Type B pancreatic cell (in vitro differentiated cells): ENCODE results near the gene GART. TPM values are rescaled to one million over a fixed set of nuclear protein-coding genes. Genes with fewer than 3 reads are reported as not detected.
"Not testable (repeated sequence)": the region's sequence is repeated elsewhere in the genome, so short reads cannot be mapped to it uniquely, and the experiment has no call there.

Source experiments
- DNase-seq: peaks from one replicate; pipeline ENCODE4 v3.0.0; 2021; ENCODE audit warnings: mixed read lengths; ENCODE audit not compliant: unreplicated experiment; ENCODE audit errors: extremely low spot score
- H3K27ac Mint-ChIP-seq: 2 replicates; pipeline ENCODE4 v1.8.0; 2021; ENCODE audit warnings: mild to moderate bottlenecking, mixed read lengths
- H3K27me3 Mint-ChIP-seq: 2 replicates; pipeline ENCODE4 v1.8.0; 2021; ENCODE audit warnings: mixed read lengths
- H3K36me3 Mint-ChIP-seq: 2 replicates; pipeline ENCODE4 v1.8.0; 2021; ENCODE audit warnings: mixed read lengths
- H3K4me1 Mint-ChIP-seq: one replicate; pipeline ENCODE4 v1.8.0; 2021; ENCODE audit warnings: mixed read lengths; ENCODE audit not compliant: unreplicated experiment
- H3K4me3 Mint-ChIP-seq: 2 replicates; pipeline ENCODE4 v1.8.0; 2021; ENCODE audit warnings: mild to moderate bottlenecking, mixed read lengths
- H3K9me3 Mint-ChIP-seq: 2 replicates; pipeline ENCODE4 v1.8.0; 2021; ENCODE audit warnings: mixed read lengths
- total RNA-seq: library from RNA; stranded (reverse); gene quantifications from 2 replicates; pipeline ENCODE4 v1.2.1, GENCODE V29; 2021; ENCODE audit warnings: low replicate concordance
- TF ChIP-seq, protein P1 (sequence below): fragments of 200-600 bp; sonication (generic); conservative IDR thresholded peaks from 2 replicates; pipeline ENCODE4 v1.5.0; 2021; ENCODE audit warnings: antibody characterized with exemption, mild to moderate bottlenecking

GART gene
- total RNA-seq, 1 donor from 2014 or later, result 107 TPM

DNA sequence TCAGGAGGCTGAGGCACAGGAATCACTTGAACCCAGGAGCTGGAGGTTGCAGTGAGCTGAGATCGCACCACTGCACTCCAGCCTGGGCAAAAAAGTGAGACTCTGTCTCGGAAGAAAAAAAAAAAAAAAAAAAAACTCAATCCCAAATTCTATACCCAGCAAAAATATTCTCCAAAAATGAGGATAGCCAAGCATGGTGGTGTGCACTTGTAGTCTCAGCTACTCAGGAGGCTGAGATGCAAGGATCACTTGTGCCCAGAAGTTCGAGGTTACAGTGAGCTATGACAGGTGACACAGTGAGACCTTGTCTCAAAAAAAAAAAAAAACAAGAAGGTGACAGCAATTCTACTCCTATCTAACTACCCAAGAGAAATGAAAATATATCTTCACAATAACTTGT is 68.6 kb downstream of the GART start:
- peaks cover 11% of the 10 kb centered on the region for H3K36me3 Mint-ChIP-seq
- no peaks in the 10 kb centered on the region for H3K27me3 Mint-ChIP-seq
- no peak for DNase-seq
- no peak overlapping the region for H3K27ac Mint-ChIP-seq
- TF ChIP-seq, protein P1, sequence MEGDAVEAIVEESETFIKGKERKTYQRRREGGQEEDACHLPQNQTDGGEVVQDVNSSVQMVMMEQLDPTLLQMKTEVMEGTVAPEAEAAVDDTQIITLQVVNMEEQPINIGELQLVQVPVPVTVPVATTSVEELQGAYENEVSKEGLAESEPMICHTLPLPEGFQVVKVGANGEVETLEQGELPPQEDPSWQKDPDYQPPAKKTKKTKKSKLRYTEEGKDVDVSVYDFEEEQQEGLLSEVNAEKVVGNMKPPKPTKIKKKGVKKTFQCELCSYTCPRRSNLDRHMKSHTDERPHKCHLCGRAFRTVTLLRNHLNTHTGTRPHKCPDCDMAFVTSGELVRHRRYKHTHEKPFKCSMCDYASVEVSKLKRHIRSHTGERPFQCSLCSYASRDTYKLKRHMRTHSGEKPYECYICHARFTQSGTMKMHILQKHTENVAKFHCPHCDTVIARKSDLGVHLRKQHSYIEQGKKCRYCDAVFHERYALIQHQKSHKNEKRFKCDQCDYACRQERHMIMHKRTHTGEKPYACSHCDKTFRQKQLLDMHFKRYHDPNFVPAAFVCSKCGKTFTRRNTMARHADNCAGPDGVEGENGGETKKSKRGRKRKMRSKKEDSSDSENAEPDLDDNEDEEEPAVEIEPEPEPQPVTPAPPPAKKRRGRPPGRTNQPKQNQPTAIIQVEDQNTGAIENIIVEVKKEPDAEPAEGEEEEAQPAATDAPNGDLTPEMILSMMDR, result no peak
- no peak overlapping the region for H3K4me3 Mint-ChIP-seq
- H3K4me1 Mint-ChIP-seq, result peaks cover 2% of the 10 kb centered on the region
- peaks cover 4% of the 10 kb centered on the region for H3K9me3 Mint-ChIP-seq

DNA sequence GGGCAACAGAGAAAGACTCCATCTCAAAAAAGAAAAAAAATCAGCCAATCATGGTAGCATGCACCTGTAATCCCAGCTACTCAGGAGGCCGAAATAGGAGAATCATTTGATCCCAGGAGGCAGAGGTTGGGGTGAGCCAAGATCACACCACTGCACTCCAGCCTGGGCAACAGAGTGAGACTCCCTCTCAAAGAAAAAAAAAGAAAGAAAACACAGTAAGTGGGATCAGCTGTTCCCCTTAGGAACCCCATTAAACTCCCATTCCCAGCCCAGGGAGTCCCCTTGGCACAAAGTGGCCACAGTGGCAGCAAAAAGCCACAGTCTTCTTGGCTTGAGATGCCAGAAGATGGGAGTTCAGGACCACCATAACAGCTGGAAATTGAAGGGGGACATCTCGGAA is 71.2 kb downstream of the GART start:
- peaks cover 9% of the 10 kb centered on the region for H3K36me3 Mint-ChIP-seq
- no peaks in the 10 kb centered on the region for H3K4me1 Mint-ChIP-seq
- no peaks in the 10 kb centered on the region for H3K27me3 Mint-ChIP-seq
- H3K4me3 Mint-ChIP-seq, result no peak overlapping the region
- peaks cover 4% of the 10 kb centered on the region for H3K9me3 Mint-ChIP-seq
- H3K27ac Mint-ChIP-seq, result no peak overlapping the region
- no peak for DNase-seq
- TF ChIP-seq, protein P1, result no peak

DNA sequence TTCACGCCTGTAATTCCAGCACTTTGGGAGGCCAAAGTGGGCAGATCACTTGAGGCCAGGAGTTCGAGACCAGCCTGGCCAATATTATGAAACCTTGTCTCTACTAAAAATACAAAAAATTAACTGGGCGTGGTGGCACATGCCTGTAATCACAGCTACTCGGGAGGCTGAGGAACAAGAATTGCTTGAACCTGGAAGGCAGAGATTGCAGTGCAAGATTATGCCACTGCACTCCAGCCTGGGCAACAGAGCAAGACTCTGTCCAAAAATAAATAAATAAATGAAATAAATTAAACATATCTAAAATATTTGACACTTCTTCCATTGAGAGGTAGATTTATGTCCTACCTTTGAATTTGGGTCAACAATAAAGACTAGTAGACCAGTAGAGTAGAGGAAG is 72.7 kb downstream of the GART start:
- not testable (repeated sequence) for DNase-seq, H3K36me3 Mint-ChIP-seq, H3K27me3 Mint-ChIP-seq, H3K9me3 Mint-ChIP-seq, H3K27ac Mint-ChIP-seq, H3K4me1 Mint-ChIP-seq, H3K4me3 Mint-ChIP-seq

DNA sequence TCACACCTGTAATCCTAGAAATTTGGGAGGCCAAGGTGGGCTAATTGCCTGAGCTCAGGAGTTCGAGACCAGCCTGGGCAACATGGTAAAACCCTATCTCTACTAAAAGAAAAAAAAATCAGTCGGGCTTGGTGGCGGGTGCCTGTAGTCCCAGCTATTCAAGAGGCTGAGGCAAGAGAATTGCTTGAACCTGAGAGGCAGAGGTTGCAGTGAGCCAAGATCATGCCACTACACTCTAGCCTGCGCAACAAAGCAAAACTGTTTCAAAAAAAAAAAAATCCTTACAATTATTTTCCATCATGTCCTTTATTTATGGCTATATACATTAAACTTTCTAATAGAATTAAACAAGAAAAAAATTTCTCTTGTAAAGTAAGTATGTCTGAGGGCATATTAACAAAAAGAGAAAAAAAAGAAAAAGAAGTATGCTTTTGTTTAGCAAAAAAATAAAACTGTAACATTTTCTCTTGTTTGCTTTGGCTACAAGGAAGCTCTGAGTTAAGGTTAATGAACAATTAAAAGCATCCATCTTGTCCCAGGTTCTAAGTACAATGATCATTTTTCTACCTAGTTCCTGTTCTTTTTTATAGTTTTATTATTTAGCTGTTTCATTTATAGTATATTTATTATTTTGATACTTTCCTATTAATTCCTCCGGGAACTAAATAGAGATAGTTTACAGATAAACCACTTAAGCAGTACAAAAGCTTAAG is 80.2 kb downstream of the GART start:
- Mint-ChIP-seq H3K27me3 (no peaks in the 10 kb centered on the region), H3K36me3 (peaks cover 5% of the 10 kb centered on the region), H3K4me3 (no peak overlapping the region), H3K4me1 (no peaks in the 10 kb centered on the region), H3K9me3 (no peaks in the 10 kb centered on the region), H3K27ac (no peak overlapping the region)
- DNase-seq, result no peak
- TF ChIP-seq, protein P1, result no peak

DNA sequence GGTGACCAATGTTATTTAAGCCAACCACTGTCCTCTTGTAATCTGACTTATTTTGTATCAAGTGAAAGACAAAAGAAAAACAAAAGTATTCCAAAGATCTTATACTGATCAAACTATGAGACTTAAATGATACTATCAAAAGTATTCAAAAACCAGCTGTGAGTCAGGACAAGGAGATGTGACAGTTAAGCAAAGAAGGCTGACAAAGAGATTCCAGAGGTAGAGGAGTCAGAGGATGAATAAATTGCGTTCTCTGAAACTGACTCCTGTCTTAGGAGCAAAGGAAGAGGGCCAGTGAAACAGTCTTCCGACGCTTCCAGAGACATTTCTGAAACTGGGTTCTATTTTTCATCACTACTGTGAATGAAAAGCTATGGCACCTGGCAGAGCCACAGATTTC is 83.1 kb downstream of the GART start:
- DNase-seq, result no peak
- Mint-ChIP-seq H3K27ac (no peak overlapping the region), H3K4me1 (no peaks in the 10 kb centered on the region), H3K4me3 (no peak overlapping the region), H3K27me3 (no peaks in the 10 kb centered on the region), H3K36me3 (peaks cover 5% of the 10 kb centered on the region), H3K9me3 (no peaks in the 10 kb centered on the region)
- TF ChIP-seq, protein P1, result no peak

DNA sequence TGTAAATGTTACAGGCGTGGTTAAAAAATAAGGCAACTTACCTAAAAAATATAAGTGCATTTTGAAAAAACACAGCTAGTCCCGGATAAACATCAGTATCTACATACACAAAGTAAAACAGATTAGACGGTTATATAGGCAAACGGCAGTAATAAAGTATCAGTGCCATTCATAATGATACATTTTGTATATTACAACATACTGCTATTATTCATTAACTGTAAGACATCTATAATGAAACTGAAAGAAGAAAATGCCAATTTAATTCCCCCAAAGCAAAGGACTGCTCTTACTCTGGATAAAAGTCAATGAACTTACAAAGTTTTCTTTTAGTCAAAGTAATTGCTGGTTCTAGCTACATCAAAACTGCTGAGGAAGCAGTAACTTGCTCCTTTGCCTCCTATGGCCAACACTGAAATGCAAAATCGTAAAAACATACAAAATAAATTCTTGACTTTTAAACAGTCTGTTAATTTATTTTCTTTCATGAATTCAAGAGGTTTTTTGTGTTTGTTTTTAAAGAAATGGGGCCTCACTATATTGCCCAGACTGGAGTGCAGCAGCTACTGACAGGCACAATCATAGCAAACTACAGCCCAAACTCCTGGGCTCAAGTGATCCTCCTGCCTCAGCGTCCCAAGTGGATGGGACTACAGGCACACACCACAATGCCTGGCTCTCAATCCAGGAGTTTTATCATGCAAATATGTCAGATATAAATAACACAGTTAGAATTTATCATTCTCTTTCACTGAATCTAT is 86.1 kb downstream of the GART start:
- Mint-ChIP-seq H3K9me3 (no peaks in the 10 kb centered on the region), H3K36me3 (peaks cover 14% of the 10 kb centered on the region), H3K4me3 (no peak overlapping the region), H3K27ac (no peak overlapping the region), H3K27me3 (no peaks in the 10 kb centered on the region), H3K4me1 (peaks cover 10% of the 10 kb centered on the region)
- DNase-seq, result no peak
- TF ChIP-seq, protein P1, result no peak
